ENCODE data around the gene ADAMTSL4.

DNA sequence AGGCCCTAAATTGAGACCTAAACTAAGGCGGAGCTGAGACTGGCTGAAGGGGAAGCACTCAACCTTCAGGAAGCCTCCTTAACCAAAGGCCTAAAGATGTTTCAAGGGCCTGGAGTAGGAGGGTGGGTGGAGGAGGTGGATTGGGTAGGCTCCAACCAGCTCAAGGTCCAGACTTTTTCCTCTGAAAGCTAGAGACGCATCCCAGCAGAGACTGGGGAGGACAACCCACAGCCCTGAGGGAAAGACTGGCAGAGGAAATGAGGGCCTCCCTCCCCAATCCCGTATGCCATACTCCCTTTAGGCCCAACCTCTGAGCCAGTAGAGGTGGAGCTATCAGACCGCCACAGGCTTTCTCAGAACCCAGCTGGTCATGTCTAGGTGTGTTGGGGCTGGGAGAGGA is 40.2 kb upstream of the ADAMTSL4 start:
- no peak for TF ChIP-seq CTCF (IDR thresholded peaks at IDR 0.05; ENCODE audit: extremely low read depth in 1 of 2, insufficient read depth in 1 of 2, low read depth in 1 of 2, low read length in 2 of 2)
- TF ChIP-seq MYC (IDR thresholded peaks at IDR 0.05; ENCODE audit: low read depth, low read length) = no peak
- no peak for TF ChIP-seq POLR2AphosphoS5 (IDR thresholded peaks at IDR 0.05; ENCODE audit: insufficient read depth, low read depth, low read length)
- TF ChIP-seq GATA2 (IDR thresholded peaks at IDR 0.05; ENCODE audit: insufficient read depth, insufficient read length, low read depth, low read length) = no peak
- no peak for TF ChIP-seq EZH2 (IDR thresholded peaks at IDR 0.05; ENCODE audit: borderline replicate concordance, low read depth, low read length, severe bottlenecking)
- TF ChIP-seq MAX (IDR thresholded peaks at IDR 0.05; ENCODE audit: insufficient read depth, insufficient read length) = no peak
- no peak for TF ChIP-seq FOS (IDR thresholded peaks at IDR 0.05; ENCODE audit: borderline replicate concordance, insufficient read depth, low read length)
- no peak for TF ChIP-seq POLR2A (IDR thresholded peaks at IDR 0.05; ENCODE audit: low read depth, low read length)
- no peak for TF ChIP-seq JUN (IDR thresholded peaks at IDR 0.05; ENCODE audit: borderline replicate concordance, insufficient read depth, insufficient read length, low read depth)
